H1 (cell line): ENCODE measurements around the gene NUP58. TPM values are rescaled to one million over a fixed set of nuclear protein-coding genes. Genes with fewer than 3 reads are reported as not detected.

Source experiments
- CTCF ChIA-PET: fragments of 300-600 bp; sonication (Branson Sonifier 250); formaldehyde crosslinking; loops from one replicate; lab custom pipeline; 2021; ENCODE audit not compliant: partially characterized antibody; lab: Charles Lee
- POLR2A ChIA-PET: fragments of 300-600 bp; sonication (Branson Sonifier 250); formaldehyde crosslinking; loops from one replicate; lab custom pipeline; 2021; ENCODE audit warnings: inconsistent platforms; ENCODE audit not compliant: partially characterized antibody; lab: Charles Lee
- DNase-seq, 2 experiments: peaks; one replicate each; pipeline versions ENCODE4 v3.0.0 to v3.0.0-alpha.2; 2010 to 2022; ENCODE audit warnings: low spot score in 2 of 2, low read depth in 1 of 2, mixed read lengths in 1 of 2
- FAIRE-seq: peaks from 2 replicates; lab custom pipeline; 2011; peaks lifted over from hg19 to GRCh38; lab: Jason Lieb, UNC
- H2AFZ ChIP-seq: 2 replicates; pipeline ENCODE4 v1.8.1; 2012; ENCODE audit warnings: low read length, inconsistent platforms
- H2AK5ac ChIP-seq: 2 replicates; pipeline ENCODE4 v1.6.1; 2013; ENCODE audit warnings: low read depth, low read length
- H2BK120ac ChIP-seq: replicated peaks from 2 replicates; pipeline ENCODE3; 2013; ENCODE audit warnings: low read depth, low read length, inconsistent platforms
- H2BK12ac ChIP-seq: 2 replicates; pipeline ENCODE4 v1.6.1; 2013; ENCODE audit warnings: low read depth, low read length
- H2BK15ac ChIP-seq: 2 replicates; pipeline ENCODE4 v1.6.1; 2013; ENCODE audit warnings: low read length
- H2BK20ac ChIP-seq: 2 replicates; pipeline ENCODE4 v1.6.1; 2013; ENCODE audit warnings: low read length
- H2BK5ac ChIP-seq: 2 replicates; pipeline ENCODE4 v1.6.1; 2013; ENCODE audit warnings: low read depth, low read length
- H3K14ac ChIP-seq: 2 replicates; pipeline ENCODE4 v1.6.1; 2013; ENCODE audit warnings: inconsistent platforms; ENCODE audit not compliant: insufficient read length
- H3K18ac ChIP-seq: 2 replicates; pipeline ENCODE4 v1.6.1; 2013; ENCODE audit warnings: low read length; ENCODE audit errors: extremely low read depth
- H3K23ac ChIP-seq: 2 replicates; pipeline ENCODE4 v1.6.1; 2013; ENCODE audit warnings: inconsistent platforms; ENCODE audit not compliant: insufficient read length
- H3K23me2 ChIP-seq: 2 replicates; pipeline ENCODE4 v1.6.1; 2013; ENCODE audit warnings: low read depth, low read length
- H3K27ac ChIP-seq: 2 replicates; pipeline ENCODE4 v1.6.1; 2011; ENCODE audit warnings: low read depth, low read length, inconsistent platforms
- H3K27me3 ChIP-seq, 4 experiments: replicated peaks in 1 of 4; 1 replicate in 1 of 4; 2 replicates in 3 of 4; pipeline versions ENCODE4 v1.6.1 to v1.8.1; 2011 to 2013; ENCODE audit warnings: low read length in 3 of 4, mild to moderate bottlenecking in 3 of 4, inconsistent platforms in 2 of 4, mixed read lengths in 2 of 4, moderate library complexity in 1 of 4; ENCODE audit not compliant: control insufficient read depth in 3 of 4, insufficient read depth in 3 of 4; ENCODE audit errors: extremely low read depth in 1 of 4
- H3K36me3 ChIP-seq, 4 experiments: 2 replicates each; pipeline versions ENCODE4 v1.6.1 to v1.8.1; 2011 to 2013; ENCODE audit warnings: mild to moderate bottlenecking in 4 of 4, low read length in 3 of 4, moderate library complexity in 2 of 4, control low read depth in 1 of 4, inconsistent platforms in 1 of 4; ENCODE audit not compliant: insufficient read depth in 4 of 4, control insufficient read depth in 2 of 4
- H3K4ac ChIP-seq: replicated peaks from 2 replicates; pipeline ENCODE3; 2013; ENCODE audit warnings: low read length, low read depth, mixed read lengths, inconsistent platforms; ENCODE audit not compliant: insufficient read length
- H3K4me1 ChIP-seq, 4 experiments: replicated peaks in 1 of 4; 1 replicate in 1 of 4; 2 replicates in 3 of 4; pipeline versions ENCODE4 v1.6.1 to v1.8.1; 2011 to 2013; ENCODE audit warnings: low read length in 3 of 4, inconsistent platforms in 2 of 4, mixed read lengths in 1 of 4; ENCODE audit not compliant: insufficient read depth in 4 of 4, control insufficient read depth in 3 of 4
- H3K4me2 ChIP-seq, 2 experiments: 2 replicates each; pipeline versions ENCODE4 v1.6.1 to v1.8.1; 2011 to 2013; ENCODE audit warnings: low read depth in 2 of 2, low read length in 2 of 2, control low read depth in 1 of 2, inconsistent platforms in 1 of 2, mild to moderate bottlenecking in 1 of 2; ENCODE audit not compliant: insufficient read depth in 1 of 2
- H3K4me3 ChIP-seq, 4 experiments: fragments of 200-600, 300-600 bp in 1 of 4; sonication (generic), shearing (Covaris generic), sonication (Bioruptor Twin) in 1 of 4; 2 replicates each; pipeline versions ENCODE4 v1.5.1 to v1.8.1; 2011 to 2016; ENCODE audit warnings: low read length in 4 of 4, low read depth in 3 of 4, control low read depth in 2 of 4, inconsistent platforms in 2 of 4, mild to moderate bottlenecking in 2 of 4, mixed read lengths in 1 of 4, moderate library complexity in 1 of 4; ENCODE audit not compliant: insufficient read depth in 2 of 4; ENCODE audit errors: extremely low read depth in 1 of 4
- H3K56ac ChIP-seq: replicated peaks from 2 replicates; pipeline ENCODE3; 2013; ENCODE audit warnings: low read depth, mild to moderate bottlenecking, mixed read lengths, low read length, inconsistent platforms; ENCODE audit not compliant: insufficient read length
- H3K79me1 ChIP-seq: 2 replicates; pipeline ENCODE4 v1.6.1; 2013; ENCODE audit warnings: low read depth, low read length, control low read depth
- H3K79me2 ChIP-seq, 2 experiments: 2 replicates each; pipeline versions ENCODE4 v1.6.1 to v1.8.1; 2012 to 2013; ENCODE audit warnings: low read length in 2 of 2, mild to moderate bottlenecking in 2 of 2, inconsistent platforms in 1 of 2; ENCODE audit not compliant: insufficient read depth in 2 of 2, control insufficient read depth in 1 of 2
- H3K9ac ChIP-seq, 4 experiments: replicated peaks in 1 of 4; 1 replicate in 1 of 4; 2 replicates in 3 of 4; pipeline versions ENCODE4 v1.6.1 to v1.8.1; 2011 to 2013; ENCODE audit warnings: low read depth in 3 of 4, low read length in 3 of 4, control low read depth in 2 of 4, mild to moderate bottlenecking in 2 of 4, moderate library complexity in 2 of 4, inconsistent platforms in 1 of 4; ENCODE audit errors: extremely low read depth in 1 of 4
- H3K9me3 ChIP-seq, 2 experiments: 2 replicates each; pipeline versions ENCODE4 v1.6.1 to v1.8.1; 2012 to 2013; ENCODE audit warnings: mild to moderate bottlenecking in 2 of 2, moderate library complexity in 2 of 2, control low read depth in 1 of 2, inconsistent platforms in 1 of 2, low read depth in 1 of 2, low read length in 1 of 2, mixed read lengths in 1 of 2; ENCODE audit not compliant: insufficient read depth in 2 of 2
- H4K20me1 ChIP-seq, 2 experiments: replicated peaks in 1 of 2; 2 replicates each; pipeline versions ENCODE3 to v1.8.1; 2011 to 2013; ENCODE audit warnings: inconsistent platforms in 2 of 2, low read length in 2 of 2, mild to moderate bottlenecking in 1 of 2; ENCODE audit not compliant: insufficient read depth in 2 of 2, control insufficient read depth in 1 of 2
- H4K5ac ChIP-seq: 2 replicates; pipeline ENCODE4 v1.6.1; 2013; ENCODE audit warnings: low read length, low read depth, mixed read lengths, inconsistent platforms; ENCODE audit not compliant: insufficient read length
- H4K8ac ChIP-seq: 2 replicates; pipeline ENCODE4 v1.8.0; 2013; ENCODE audit warnings: mild to moderate bottlenecking, moderate library complexity, low read length, inconsistent platforms; ENCODE audit not compliant: insufficient read depth; ENCODE audit errors: extremely low read depth
- H4K91ac ChIP-seq: replicated peaks from 2 replicates; pipeline ENCODE3; 2013; ENCODE audit warnings: low read length, mixed read lengths, inconsistent platforms; ENCODE audit not compliant: insufficient read length
- BRCA1 ChIP-seq: IDR thresholded peaks from 2 replicates; pipeline ENCODE4 v1.6.1; 2012; ENCODE audit warnings: low read depth, low read length, improper control_type of control experiment
- POLR2AphosphoS5 ChIP-seq: IDR thresholded peaks from 2 replicates; pipeline ENCODE4 v1.6.1; 2011; ENCODE audit warnings: low read depth, low read length
- POU5F1 ChIP-seq: IDR thresholded peaks from 2 replicates; pipeline ENCODE4 v1.6.1; 2011; ENCODE audit warnings: low read depth, mild to moderate bottlenecking, low read length, moderate library complexity
- TAF1 ChIP-seq: IDR thresholded peaks from 2 replicates; pipeline ENCODE4 v1.6.1; 2011; ENCODE audit warnings: mild to moderate bottlenecking, low read depth, low read length
- TCF12 ChIP-seq: IDR thresholded peaks from 2 replicates; pipeline ENCODE4 v1.6.1; 2011; ENCODE audit warnings: low read depth, mild to moderate bottlenecking, low read length
- WGBS, 2 experiments: shearing (Covaris generic) in 1 of 2; methylation state at CpG; one replicate each; pipeline versions ENCODE4 v1.1.6 to v1.1.7; 2013 to 2015; ENCODE audit warnings: low lambda C conversion rate in 2 of 2, mixed read lengths in 2 of 2, inconsistent platforms in 1 of 2, low coverage in 1 of 2, missing lambda C conversion rate in 1 of 2; ENCODE audit not compliant: insufficient replicate concordance in 2 of 2, insufficient coverage in 1 of 2, insufficient read length in 1 of 2; ENCODE audit errors: extremely low coverage in 1 of 2, missing lambda C conversion rate in 1 of 2; 5-methylcytosine and 5-hydroxymethylcytosine counted together
- polyA plus RNA-seq, 7 experiments: library from polyadenylated mRNA; depleted of rRNA in 3 of 7; stranded (reverse) in 5 of 7; unstranded in 2 of 7; fragments of >200 nt in 5 of 7; fragments of 200-250 nt in 2 of 7; gene quantifications; 1 replicate in 5 of 7; 2 replicates in 1 of 7; 4 replicates in 1 of 7; pipeline versions ENCODE4 v1.2.1 to v1.2.3, GENCODE V29; 2011 to 2013; ENCODE audit warnings: missing spikeins in 2 of 7, mixed read lengths in 2 of 7
- total RNA-seq: library from RNA; stranded (reverse); fragmentation: NEBNext Ultra II Directional; extraction: Animal tissue kit (Norgen Biotek cat#: 25700); gene quantifications from 2 replicates; pipeline ENCODE4 v1.2.1, GENCODE V29; 2021

The NUP58 gene
- total and polyA plus RNA-seq, 2 of the 8 experiments (the other 6 are each of a cell fraction or from before 2014, with no cell fraction given) = 35.0 to 53.8 TPM

GRCh38 chr13:25352806-25353205 lies 51.4 kb downstream of the NUP58 start:
- Histone ChIP-seq H3K14ac (no peak overlapping the region), H3K79me1 (no peaks in the 10 kb centered on the region), H3K23ac (no peak overlapping the region), H2BK12ac (0 out of 2 replicates have a peak overlapping the region, but pooled peaks have one; percentile 69), H2BK5ac (no peak overlapping the region), H3K18ac (no peak overlapping the region), H3K4me3 (no peak overlapping the region), H2BK120ac (no peak overlapping the region), H2BK20ac (no peak overlapping the region), H3K4me1 (no peaks in the 10 kb centered on the region), H3K27me3 (no peaks in the 10 kb centered on the region), H3K56ac (no peak overlapping the region), H4K5ac (no peak overlapping the region), H2AFZ (0 out of 2 replicates have a peak overlapping the region, but pooled peaks have one; percentile 18), H3K27ac (no peak overlapping the region), H3K9me3 (no peaks in the 10 kb centered on the region), H2AK5ac (no peak overlapping the region), H4K91ac (no peak overlapping the region), H2BK15ac (no peak overlapping the region), H3K79me2 (no peaks in the 10 kb centered on the region), H4K20me1 (no peaks in the 10 kb centered on the region), H3K4me2 (no peak overlapping the region), H4K8ac (no peak overlapping the region), H3K36me3 (no peaks in the 10 kb centered on the region), H3K9ac (no peak overlapping the region), H3K4ac (no peak overlapping the region), H3K23me2 (no peaks in the 10 kb centered on the region)
- WGBS, 2 experiments = 86% methylated on average over 4 of the region's 4 CpGs; no CpG with 5 or more reads in 1 of the 2 experiments
- no peak for TF ChIP-seq BRCA1
- TF ChIP-seq TAF1 = no peak
- no peak for TF ChIP-seq TCF12
- TF ChIP-seq POLR2AphosphoS5 = no peak
- TF ChIP-seq POU5F1 = no peak
- ChIA-PET CTCF (interaction anchor here (0.9 kb wide), 1 partner anchor 78 kb away, joined by 3 read pairs; no protein-coding TSS in a partner anchor), POLR2A (no interaction called here)
- DNase-seq (no peak), FAIRE-seq (no peak)
